WTC11 (cell line): Measurements from ENCODE around the gene EFHD2. TPM values are rescaled to one million over a fixed set of nuclear protein-coding genes. Genes with fewer than 3 reads are reported as not detected.

ENCODE experiments used
- ATAC-seq: fragments of 200-7000 bp; cut with Tn5 transposase; 2 replicates; pipeline ENCODE4 v1.10.0; 2021; ENCODE audit warnings: mild to moderate bottlenecking, moderate library complexity
- CTCF ChIA-PET: fragments of 300-600 bp; sonication (Branson Sonifier 250); formaldehyde crosslinking; loops from one replicate; lab custom pipeline; 2021; ENCODE audit warnings: antibody characterized with exemption; lab: Charles Lee
- POLR2A ChIA-PET: fragments of 350-600 bp; sonication (Branson Sonifier 250); formaldehyde crosslinking; loops from one replicate; lab custom pipeline; 2021; ENCODE audit warnings: antibody characterized with exemption; lab: Charles Lee
- DNase-seq: peaks from one replicate; pipeline ENCODE4 v3.0.0; 2021; ENCODE audit warnings: low spot score
- H3K27ac Mint-ChIP-seq: 2 replicates; pipeline ENCODE4 v1.8.0; 2021; ENCODE audit warnings: mixed read lengths
- H3K27me3 Mint-ChIP-seq: 2 replicates; pipeline ENCODE4 v1.8.0; 2021; ENCODE audit warnings: low read depth, mild to moderate bottlenecking, moderate library complexity, mixed read lengths
- H3K36me3 Mint-ChIP-seq: 2 replicates; pipeline ENCODE4 v1.8.0; 2021; ENCODE audit warnings: mixed read lengths
- H3K4me1 Mint-ChIP-seq: 2 replicates; pipeline ENCODE4 v1.8.0; 2022; ENCODE audit warnings: mixed read lengths
- H3K4me3 Mint-ChIP-seq: 2 replicates; pipeline ENCODE4 v1.8.0; 2021; ENCODE audit warnings: mild to moderate bottlenecking, moderate library complexity, mixed read lengths
- H3K9me3 Mint-ChIP-seq: 2 replicates; pipeline ENCODE4 v1.8.0; 2021; ENCODE audit warnings: mixed read lengths
- IRF2 ChIP-seq: sonication (generic); formaldehyde crosslinking; IDR thresholded peaks from 2 replicates; pipeline ENCODE4 v1.8.0; 2022; ENCODE audit warnings: low read depth, missing genetic modification reagents, borderline replicate concordance
- NR1H2 ChIP-seq: sonication (generic); formaldehyde crosslinking; IDR thresholded peaks from 2 replicates; pipeline ENCODE4 v1.9.0; 2021; ENCODE audit warnings: mild to moderate bottlenecking, moderate library complexity, missing genetic modification reagents
- NR2C2 ChIP-seq: sonication (generic); formaldehyde crosslinking; IDR thresholded peaks from 2 replicates; pipeline ENCODE4 v1.8.0; 2022; ENCODE audit warnings: mild to moderate bottlenecking, missing genetic modification reagents
- ZNF121 ChIP-seq: sonication (generic); formaldehyde crosslinking; IDR thresholded peaks from 2 replicates; pipeline ENCODE4 v1.8.0; 2023; ENCODE audit warnings: missing genetic modification reagents
- ZNF232 ChIP-seq: sonication (generic); formaldehyde crosslinking; IDR thresholded peaks from 2 replicates; pipeline ENCODE4 v1.8.0; 2022; ENCODE audit warnings: mild to moderate bottlenecking, missing genetic modification reagents
- ZNF263 ChIP-seq: sonication (generic); formaldehyde crosslinking; IDR thresholded peaks from 2 replicates; pipeline ENCODE4 v1.8.1; 2022; ENCODE audit warnings: low read depth, mild to moderate bottlenecking, moderate library complexity, missing genetic modification reagents
- ZNF423 ChIP-seq: fragments of 250-450 bp; sonication (Bioruptor Pico); IDR thresholded peaks from 2 replicates; pipeline ENCODE4 v2.1.2; 2022; ENCODE audit warnings: mild to moderate bottlenecking, moderate library complexity
- total RNA-seq: library from RNA; stranded (reverse); gene quantifications from 3 replicates; pipeline ENCODE4 v1.2.3, GENCODE V29; 2021
- TF ChIP-seq, protein P1 (sequence below): fragments of 250-450 bp; sonication (Bioruptor Pico); IDR thresholded peaks from 2 replicates; pipeline ENCODE4 v1.9.0; 2021; ENCODE audit warnings: mild to moderate bottlenecking
- TF ChIP-seq, protein P2 (sequence below): sonication (generic); formaldehyde crosslinking; IDR thresholded peaks from 2 replicates; pipeline ENCODE4 v1.8.1; 2023; ENCODE audit warnings: mild to moderate bottlenecking, missing genetic modification reagents, borderline replicate concordance
- TF ChIP-seq, protein P3 (sequence below): sonication (generic); formaldehyde crosslinking; IDR thresholded peaks from 2 replicates; pipeline ENCODE4 v1.8.0; 2023; ENCODE audit warnings: mild to moderate bottlenecking, missing genetic modification reagents
- TF ChIP-seq, protein P4 (sequence below): sonication (generic); formaldehyde crosslinking; IDR thresholded peaks from 2 replicates; pipeline ENCODE4 v1.8.0; 2023; ENCODE audit warnings: missing genetic modification reagents
- TF ChIP-seq, protein P5 (sequence below): fragments of 250-450 bp; sonication (Bioruptor Pico); IDR thresholded peaks from 2 replicates; pipeline ENCODE4 v1.9.0; 2021; ENCODE audit warnings: mild to moderate bottlenecking
- TF ChIP-seq, protein P6 (sequence below): fragments of 250-450 bp; sonication (Bioruptor Pico); IDR thresholded peaks from 2 replicates; pipeline ENCODE4 v1.9.0; 2021; ENCODE audit warnings: moderate library complexity, mild to moderate bottlenecking, inconsistent platforms, borderline replicate concordance

The EFHD2 gene
- total RNA-seq, 1 experiment from 2014 or later, result 23.8 TPM

DNA sequence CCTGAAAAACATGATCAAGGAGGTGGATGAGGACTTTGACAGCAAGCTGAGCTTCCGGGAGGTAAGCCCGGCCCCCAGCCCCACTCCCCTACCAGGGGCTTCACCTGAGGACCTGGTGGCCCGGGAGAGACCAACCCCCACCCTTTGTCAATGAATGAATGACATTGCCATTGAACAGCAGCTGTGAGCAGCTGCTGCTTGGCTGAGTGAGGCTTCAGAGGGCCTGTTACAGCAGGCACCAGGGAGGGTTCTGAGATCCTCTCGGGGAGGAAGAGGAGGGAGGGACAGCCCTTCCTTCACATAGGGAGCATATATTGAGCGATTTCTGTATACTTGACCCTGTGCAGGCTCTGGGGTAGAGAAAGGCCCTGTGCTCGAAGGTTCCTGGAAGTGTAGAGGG lies 16.3 kb downstream of the EFHD2 start (continued):
- TF ChIP-seq, protein P1, sequence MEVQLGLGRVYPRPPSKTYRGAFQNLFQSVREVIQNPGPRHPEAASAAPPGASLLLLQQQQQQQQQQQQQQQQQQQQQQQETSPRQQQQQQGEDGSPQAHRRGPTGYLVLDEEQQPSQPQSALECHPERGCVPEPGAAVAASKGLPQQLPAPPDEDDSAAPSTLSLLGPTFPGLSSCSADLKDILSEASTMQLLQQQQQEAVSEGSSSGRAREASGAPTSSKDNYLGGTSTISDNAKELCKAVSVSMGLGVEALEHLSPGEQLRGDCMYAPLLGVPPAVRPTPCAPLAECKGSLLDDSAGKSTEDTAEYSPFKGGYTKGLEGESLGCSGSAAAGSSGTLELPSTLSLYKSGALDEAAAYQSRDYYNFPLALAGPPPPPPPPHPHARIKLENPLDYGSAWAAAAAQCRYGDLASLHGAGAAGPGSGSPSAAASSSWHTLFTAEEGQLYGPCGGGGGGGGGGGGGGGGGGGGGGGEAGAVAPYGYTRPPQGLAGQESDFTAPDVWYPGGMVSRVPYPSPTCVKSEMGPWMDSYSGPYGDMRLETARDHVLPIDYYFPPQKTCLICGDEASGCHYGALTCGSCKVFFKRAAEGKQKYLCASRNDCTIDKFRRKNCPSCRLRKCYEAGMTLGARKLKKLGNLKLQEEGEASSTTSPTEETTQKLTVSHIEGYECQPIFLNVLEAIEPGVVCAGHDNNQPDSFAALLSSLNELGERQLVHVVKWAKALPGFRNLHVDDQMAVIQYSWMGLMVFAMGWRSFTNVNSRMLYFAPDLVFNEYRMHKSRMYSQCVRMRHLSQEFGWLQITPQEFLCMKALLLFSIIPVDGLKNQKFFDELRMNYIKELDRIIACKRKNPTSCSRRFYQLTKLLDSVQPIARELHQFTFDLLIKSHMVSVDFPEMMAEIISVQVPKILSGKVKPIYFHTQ (CRISPR knock-in tag), result no peak
- TF ChIP-seq, protein P2, sequence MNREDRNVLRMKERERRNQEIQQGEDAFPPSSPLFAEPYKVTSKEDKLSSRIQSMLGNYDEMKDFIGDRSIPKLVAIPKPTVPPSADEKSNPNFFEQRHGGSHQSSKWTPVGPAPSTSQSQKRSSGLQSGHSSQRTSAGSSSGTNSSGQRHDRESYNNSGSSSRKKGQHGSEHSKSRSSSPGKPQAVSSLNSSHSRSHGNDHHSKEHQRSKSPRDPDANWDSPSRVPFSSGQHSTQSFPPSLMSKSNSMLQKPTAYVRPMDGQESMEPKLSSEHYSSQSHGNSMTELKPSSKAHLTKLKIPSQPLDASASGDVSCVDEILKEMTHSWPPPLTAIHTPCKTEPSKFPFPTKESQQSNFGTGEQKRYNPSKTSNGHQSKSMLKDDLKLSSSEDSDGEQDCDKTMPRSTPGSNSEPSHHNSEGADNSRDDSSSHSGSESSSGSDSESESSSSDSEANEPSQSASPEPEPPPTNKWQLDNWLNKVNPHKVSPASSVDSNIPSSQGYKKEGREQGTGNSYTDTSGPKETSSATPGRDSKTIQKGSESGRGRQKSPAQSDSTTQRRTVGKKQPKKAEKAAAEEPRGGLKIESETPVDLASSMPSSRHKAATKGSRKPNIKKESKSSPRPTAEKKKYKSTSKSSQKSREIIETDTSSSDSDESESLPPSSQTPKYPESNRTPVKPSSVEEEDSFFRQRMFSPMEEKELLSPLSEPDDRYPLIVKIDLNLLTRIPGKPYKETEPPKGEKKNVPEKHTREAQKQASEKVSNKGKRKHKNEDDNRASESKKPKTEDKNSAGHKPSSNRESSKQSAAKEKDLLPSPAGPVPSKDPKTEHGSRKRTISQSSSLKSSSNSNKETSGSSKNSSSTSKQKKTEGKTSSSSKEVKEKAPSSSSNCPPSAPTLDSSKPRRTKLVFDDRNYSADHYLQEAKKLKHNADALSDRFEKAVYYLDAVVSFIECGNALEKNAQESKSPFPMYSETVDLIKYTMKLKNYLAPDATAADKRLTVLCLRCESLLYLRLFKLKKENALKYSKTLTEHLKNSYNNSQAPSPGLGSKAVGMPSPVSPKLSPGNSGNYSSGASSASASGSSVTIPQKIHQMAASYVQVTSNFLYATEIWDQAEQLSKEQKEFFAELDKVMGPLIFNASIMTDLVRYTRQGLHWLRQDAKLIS (CRISPR knock-in tag), result no peak
- TF ChIP-seq, protein P3, sequence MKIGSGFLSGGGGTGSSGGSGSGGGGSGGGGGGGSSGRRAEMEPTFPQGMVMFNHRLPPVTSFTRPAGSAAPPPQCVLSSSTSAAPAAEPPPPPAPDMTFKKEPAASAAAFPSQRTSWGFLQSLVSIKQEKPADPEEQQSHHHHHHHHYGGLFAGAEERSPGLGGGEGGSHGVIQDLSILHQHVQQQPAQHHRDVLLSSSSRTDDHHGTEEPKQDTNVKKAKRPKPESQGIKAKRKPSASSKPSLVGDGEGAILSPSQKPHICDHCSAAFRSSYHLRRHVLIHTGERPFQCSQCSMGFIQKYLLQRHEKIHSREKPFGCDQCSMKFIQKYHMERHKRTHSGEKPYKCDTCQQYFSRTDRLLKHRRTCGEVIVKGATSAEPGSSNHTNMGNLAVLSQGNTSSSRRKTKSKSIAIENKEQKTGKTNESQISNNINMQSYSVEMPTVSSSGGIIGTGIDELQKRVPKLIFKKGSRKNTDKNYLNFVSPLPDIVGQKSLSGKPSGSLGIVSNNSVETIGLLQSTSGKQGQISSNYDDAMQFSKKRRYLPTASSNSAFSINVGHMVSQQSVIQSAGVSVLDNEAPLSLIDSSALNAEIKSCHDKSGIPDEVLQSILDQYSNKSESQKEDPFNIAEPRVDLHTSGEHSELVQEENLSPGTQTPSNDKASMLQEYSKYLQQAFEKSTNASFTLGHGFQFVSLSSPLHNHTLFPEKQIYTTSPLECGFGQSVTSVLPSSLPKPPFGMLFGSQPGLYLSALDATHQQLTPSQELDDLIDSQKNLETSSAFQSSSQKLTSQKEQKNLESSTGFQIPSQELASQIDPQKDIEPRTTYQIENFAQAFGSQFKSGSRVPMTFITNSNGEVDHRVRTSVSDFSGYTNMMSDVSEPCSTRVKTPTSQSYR (CRISPR knock-in tag), result no peak
- TF ChIP-seq, protein P4, sequence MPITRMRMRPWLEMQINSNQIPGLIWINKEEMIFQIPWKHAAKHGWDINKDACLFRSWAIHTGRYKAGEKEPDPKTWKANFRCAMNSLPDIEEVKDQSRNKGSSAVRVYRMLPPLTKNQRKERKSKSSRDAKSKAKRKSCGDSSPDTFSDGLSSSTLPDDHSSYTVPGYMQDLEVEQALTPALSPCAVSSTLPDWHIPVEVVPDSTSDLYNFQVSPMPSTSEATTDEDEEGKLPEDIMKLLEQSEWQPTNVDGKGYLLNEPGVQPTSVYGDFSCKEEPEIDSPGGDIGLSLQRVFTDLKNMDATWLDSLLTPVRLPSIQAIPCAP, result no peak
- TF ChIP-seq IRF2 (CRISPR knock-in tag) (no peak), ZNF423 (CRISPR knock-in tag) (no peak), ZNF263 (CRISPR knock-in tag) (no peak), ZNF232 (no peak), NR1H2 (CRISPR knock-in tag) (no peak)
- TF ChIP-seq, protein P5, sequence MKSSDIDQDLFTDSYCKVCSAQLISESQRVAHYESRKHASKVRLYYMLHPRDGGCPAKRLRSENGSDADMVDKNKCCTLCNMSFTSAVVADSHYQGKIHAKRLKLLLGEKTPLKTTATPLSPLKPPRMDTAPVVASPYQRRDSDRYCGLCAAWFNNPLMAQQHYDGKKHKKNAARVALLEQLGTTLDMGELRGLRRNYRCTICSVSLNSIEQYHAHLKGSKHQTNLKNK (CRISPR knock-in tag), result no peak

DNA sequence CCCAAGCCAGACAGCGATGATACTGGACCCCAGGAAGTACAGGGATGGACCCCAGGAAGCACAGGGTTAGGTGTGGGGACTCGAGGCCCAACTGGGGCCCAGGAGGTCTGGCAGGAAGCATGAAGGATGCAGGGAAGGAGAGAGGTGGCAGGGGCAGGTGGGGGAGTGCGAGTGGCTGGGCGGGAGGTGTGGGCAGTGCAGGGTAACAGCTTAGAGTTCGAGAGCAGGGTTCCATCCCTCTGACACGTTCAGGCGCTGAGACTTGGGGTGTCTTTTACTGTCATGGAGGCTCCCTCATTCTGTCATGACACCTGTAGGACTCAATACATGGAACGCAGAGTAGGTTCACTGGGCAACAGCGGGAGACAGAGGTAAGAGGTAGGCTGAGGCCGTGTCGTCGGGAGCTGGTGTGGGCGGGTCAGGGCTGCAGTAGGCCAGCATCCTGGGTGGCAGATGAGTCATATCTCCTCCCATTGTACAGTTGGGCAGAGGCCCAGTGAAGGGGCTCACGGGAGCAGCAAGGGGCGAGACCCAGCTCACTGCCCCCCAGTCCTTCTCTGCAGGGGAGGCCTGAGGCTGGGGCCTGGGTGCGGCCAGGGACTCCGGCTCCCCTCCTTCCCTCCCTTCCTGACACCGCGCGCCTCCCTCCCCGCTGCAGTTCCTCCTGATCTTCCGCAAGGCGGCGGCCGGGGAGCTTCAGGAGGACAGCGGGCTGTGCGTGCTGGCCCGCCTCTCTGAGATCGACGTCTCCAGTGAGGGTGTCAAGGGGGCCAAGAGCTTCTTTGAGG lies 17.0 kb downstream of the EFHD2 start:
- DNase-seq, result no peak
- peak overlapping the region; percentile 61; the same call in 1 of the 2 replicates for H3K27ac Mint-ChIP-seq
- CTCF ChIA-PET, result interaction anchor here (0.5 to 1.6 kb wide), 4 partner anchors 20 to 316 kb away, joined by 3 to 8 read pairs (median 4); no protein-coding TSS in a partner anchor
- H3K4me3 Mint-ChIP-seq, result no peak overlapping the region
- H3K27me3 Mint-ChIP-seq, result no peaks in the 10 kb centered on the region
- H3K36me3 Mint-ChIP-seq, result no peaks in the 10 kb centered on the region
- TF ChIP-seq, protein P6, sequence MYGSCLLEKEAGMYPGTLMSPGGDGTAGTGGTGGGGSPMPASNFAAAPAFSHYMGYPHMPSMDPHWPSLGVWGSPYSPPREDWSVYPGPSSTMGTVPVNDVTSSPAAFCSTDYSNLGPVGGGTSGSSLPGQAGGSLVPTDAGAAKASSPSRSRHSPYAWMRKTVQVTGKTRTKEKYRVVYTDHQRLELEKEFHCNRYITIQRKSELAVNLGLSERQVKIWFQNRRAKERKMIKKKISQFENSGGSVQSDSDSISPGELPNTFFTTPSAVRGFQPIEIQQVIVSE (CRISPR knock-in tag), result no peak
- TF ChIP-seq NR2C2 (CRISPR knock-in tag) (no peak), ZNF121 (CRISPR knock-in tag) (no peak)
- H3K4me1 Mint-ChIP-seq, result no peaks in the 10 kb centered on the region
- H3K9me3 Mint-ChIP-seq, result no peaks in the 10 kb centered on the region
- ATAC-seq, result no peak
- POLR2A ChIA-PET, result no interaction called here
